GM12801 (cell line): Measurements from ENCODE around the gene BIVM.

Source experiments
- CTCF ChIP-seq: IDR thresholded peaks from one replicate; pipeline ENCODE4 v1.5.1; 2011; ENCODE audit warnings: control low read depth; ENCODE audit not compliant: insufficient read length; ENCODE audit errors: extremely low read depth

BIVM gene

GRCh38 chr13:102798581-102799425, at the start of gene BIVM, which contains the start of gene POGLUT2:
Gene BIVM (plus strand): TSS chr13:102799119. CDS start chr13:102807268, 8,149 bp downstream.
Gene POGLUT2 (minus strand): TSS chr13:102798976. CDS start chr13:102798670, 306 bp downstream.
- no peak for TF ChIP-seq CTCF

GRCh38 chr13:102751886-102752285, 47.0 kb upstream of the BIVM start:
- no peak for TF ChIP-seq CTCF

GRCh38 chr13:102757006-102757405, 41.9 kb upstream of the BIVM start:
- no peak for TF ChIP-seq CTCF

- no peak for TF ChIP-seq CTCF
Observed at GRCh38 chr13:102758842-102759241, 40.1 kb upstream of the BIVM start.

- TF ChIP-seq CTCF: no peak
Observed at GRCh38 chr13:102761071-102761470, 37.8 kb upstream of the BIVM start.

GRCh38 chr13:102763741-102764140, 35.2 kb upstream of the BIVM start:
- no peak for TF ChIP-seq CTCF

GRCh38 chr13:102768909-102769308, 30.0 kb upstream of the BIVM start:
- no peak for TF ChIP-seq CTCF
